ENCODE data around the gene ASCL5.

The ASCL5 gene

GRCh38 chr1:201144701-201145100 is 17.7 kb upstream of the ASCL5 start:
- H4K12ac ChIP-seq (ENCODE audit: low read depth, low read length) = no peak overlapping the region
- H4K91ac ChIP-seq (ENCODE audit: low read depth, low read length) = no peak overlapping the region
- no peak overlapping the region for H3K4ac ChIP-seq (ENCODE audit: low read depth, low read length)
- H3K36me3 ChIP-seq (ENCODE audit: control insufficient read depth in 1 of 2, insufficient read depth in 2 of 2, low read length in 2 of 2) = peaks cover 83 to 92% of the 10 kb centered on the region in 2 experiments
- no peak overlapping the region for H3K4me2 ChIP-seq (ENCODE audit: low read length)
- WGBS (ENCODE audit: extremely low coverage, insufficient coverage, insufficient read length) = no CpG with 5 or more reads among the region's 5 CpGs
- H2BK5ac ChIP-seq (ENCODE audit: low read depth, low read length, poor library complexity) = no peak overlapping the region
- no peak overlapping the region for H3K4me3 ChIP-seq (ENCODE audit: low read depth, low read length)
- no peak overlapping the region for H3K9ac ChIP-seq (ENCODE audit: low read length)
- no peaks in the 10 kb centered on the region for H3K79me2 ChIP-seq (ENCODE audit: control insufficient read depth, insufficient read depth, low read length, poor library complexity)
- H3K4me1 ChIP-seq (ENCODE audit: control insufficient read depth in 1 of 2, insufficient read depth in 2 of 2, low read length in 2 of 2) = no peaks in the 10 kb centered on the region
- H3K18ac ChIP-seq (ENCODE audit: low read length) = no peak overlapping the region
- no peak overlapping the region for H4K8ac ChIP-seq (ENCODE audit: low read depth, low read length)
- H3K14ac ChIP-seq (ENCODE audit: low read length) = no peak overlapping the region
- no peaks in the 10 kb centered on the region for H3K79me1 ChIP-seq (ENCODE audit: low read length)
- DNase-seq = no peak
- H3K9me3 ChIP-seq (ENCODE audit: insufficient read depth, low read depth, low read length) = no peaks in the 10 kb centered on the region
- H3K27me3 ChIP-seq (ENCODE audit: insufficient read depth, low read length) = no peaks in the 10 kb centered on the region
- no peak overlapping the region for H2BK120ac ChIP-seq (ENCODE audit: insufficient read depth, low read length, poor library complexity)
- H3K27ac ChIP-seq (ENCODE audit: low read depth, low read length) = no peak overlapping the region
- no peak overlapping the region for H3K23ac ChIP-seq (ENCODE audit: low read length)
- H2AFZ ChIP-seq (ENCODE audit: insufficient read depth, low read length, poor library complexity) = no peak overlapping the region
- no peak overlapping the region for H2BK12ac ChIP-seq (ENCODE audit: low read length)
- no peak overlapping the region for H2AK5ac ChIP-seq (ENCODE audit: low read length)

GRCh38 chr1:201143726-201144635 is 17.0 kb upstream of the ASCL5 start:
- no peak overlapping the region for H4K91ac ChIP-seq (ENCODE audit: low read depth, low read length)
- no peak overlapping the region for H2AFZ ChIP-seq (ENCODE audit: insufficient read depth, low read length, poor library complexity)
- no peaks in the 10 kb centered on the region for H3K79me2 ChIP-seq (ENCODE audit: control insufficient read depth, insufficient read depth, low read length, poor library complexity)
- H3K27ac ChIP-seq (ENCODE audit: low read depth, low read length) = no peak overlapping the region
- H3K79me1 ChIP-seq (ENCODE audit: low read length) = no peaks in the 10 kb centered on the region
- no peak overlapping the region for H2BK5ac ChIP-seq (ENCODE audit: low read depth, low read length, poor library complexity)
- no peak overlapping the region for H3K4me3 ChIP-seq (ENCODE audit: low read depth, low read length)
- no peak overlapping the region for H4K8ac ChIP-seq (ENCODE audit: low read depth, low read length)
- no CpG with 5 or more reads among the region's 18 CpGs for WGBS (ENCODE audit: extremely low coverage, insufficient coverage, insufficient read length)
- no peak overlapping the region for H3K14ac ChIP-seq (ENCODE audit: low read length)
- H3K9me3 ChIP-seq (ENCODE audit: insufficient read depth, low read depth, low read length) = no peaks in the 10 kb centered on the region
- H3K4me1 ChIP-seq (ENCODE audit: control insufficient read depth in 1 of 2, insufficient read depth in 2 of 2, low read length in 2 of 2) = no peaks in the 10 kb centered on the region
- no peak overlapping the region for H4K12ac ChIP-seq (ENCODE audit: low read depth, low read length)
- no peak overlapping the region for H2BK120ac ChIP-seq (ENCODE audit: insufficient read depth, low read length, poor library complexity)
- H3K36me3 ChIP-seq (ENCODE audit: control insufficient read depth in 1 of 2, insufficient read depth in 2 of 2, low read length in 2 of 2) = peaks cover 87 to 95% of the 10 kb centered on the region in 2 experiments
- no peak for DNase-seq
- no peak overlapping the region for H3K18ac ChIP-seq (ENCODE audit: low read length)
- H2BK12ac ChIP-seq (ENCODE audit: low read length) = no peak overlapping the region
- no peak overlapping the region for H3K4me2 ChIP-seq (ENCODE audit: low read length)
- H3K4ac ChIP-seq (ENCODE audit: low read depth, low read length) = no peak overlapping the region
- H3K23ac ChIP-seq (ENCODE audit: low read length) = no peak overlapping the region
- H3K9ac ChIP-seq (ENCODE audit: low read length) = no peak overlapping the region
- no peak overlapping the region for H2AK5ac ChIP-seq (ENCODE audit: low read length)
- no peaks in the 10 kb centered on the region for H3K27me3 ChIP-seq (ENCODE audit: insufficient read depth, low read length)

- Histone ChIP-seq H3K18ac (ENCODE audit: low read length) (no peak overlapping the region), H2AK5ac (ENCODE audit: low read length) (no peak overlapping the region), H2BK5ac (ENCODE audit: low read depth, low read length, poor library complexity) (no peak overlapping the region), H3K23ac (ENCODE audit: low read length) (no peak overlapping the region), H3K14ac (ENCODE audit: low read length) (no peak overlapping the region), H2BK12ac (ENCODE audit: low read length) (no peak overlapping the region), H3K36me3 (ENCODE audit: control insufficient read depth in 1 of 2, insufficient read depth in 2 of 2, low read length in 2 of 2) (peaks cover 84 to 95% of the 10 kb centered on the region in 2 experiments), H3K27ac (ENCODE audit: low read depth, low read length) (no peak overlapping the region), H4K91ac (ENCODE audit: low read depth, low read length) (no peak overlapping the region), H2AFZ (ENCODE audit: insufficient read depth, low read length, poor library complexity) (no peak overlapping the region), H3K9me3 (ENCODE audit: insufficient read depth, low read depth, low read length) (no peaks in the 10 kb centered on the region), H3K4ac (ENCODE audit: low read depth, low read length) (no peak overlapping the region), H3K27me3 (ENCODE audit: insufficient read depth, low read length) (no peaks in the 10 kb centered on the region), H3K9ac (ENCODE audit: low read length) (no peak overlapping the region), H3K4me1 (ENCODE audit: control insufficient read depth in 1 of 2, insufficient read depth in 2 of 2, low read length in 2 of 2) (no peaks in the 10 kb centered on the region), H3K79me1 (ENCODE audit: low read length) (no peaks in the 10 kb centered on the region), H3K4me3 (ENCODE audit: low read depth, low read length) (no peak overlapping the region), H4K12ac (ENCODE audit: low read depth, low read length) (no peak overlapping the region), H4K8ac (ENCODE audit: low read depth, low read length) (no peak overlapping the region), H3K79me2 (ENCODE audit: control insufficient read depth, insufficient read depth, low read length, poor library complexity) (no peaks in the 10 kb centered on the region), H2BK120ac (ENCODE audit: insufficient read depth, low read length, poor library complexity) (no peak overlapping the region), H3K4me2 (ENCODE audit: low read length) (no peak overlapping the region)
- no CpG with 5 or more reads among the region's 16 CpGs for WGBS (ENCODE audit: extremely low coverage, insufficient coverage, insufficient read length)
- no peak for DNase-seq
These were observed 16.1 kb upstream of the ASCL5 start for GRCh38 chr1:201142849-201143725.

GRCh38 chr1:201142011-201142848 is 15.2 kb upstream of the ASCL5 start:
- no peak overlapping the region for H2AFZ ChIP-seq (ENCODE audit: insufficient read depth, low read length, poor library complexity)
- no peak overlapping the region for H2BK120ac ChIP-seq (ENCODE audit: insufficient read depth, low read length, poor library complexity)
- peaks cover 81 to 92% of the 10 kb centered on the region in 2 experiments for H3K36me3 ChIP-seq (ENCODE audit: control insufficient read depth in 1 of 2, insufficient read depth in 2 of 2, low read length in 2 of 2)
- H3K4ac ChIP-seq (ENCODE audit: low read depth, low read length) = no peak overlapping the region
- no peak overlapping the region for H4K12ac ChIP-seq (ENCODE audit: low read depth, low read length)
- H3K18ac ChIP-seq (ENCODE audit: low read length) = no peak overlapping the region
- H3K79me2 ChIP-seq (ENCODE audit: control insufficient read depth, insufficient read depth, low read length, poor library complexity) = no peaks in the 10 kb centered on the region
- no peaks in the 10 kb centered on the region for H3K79me1 ChIP-seq (ENCODE audit: low read length)
- no peak overlapping the region for H2BK5ac ChIP-seq (ENCODE audit: low read depth, low read length, poor library complexity)
- H3K23ac ChIP-seq (ENCODE audit: low read length) = no peak overlapping the region
- H3K4me1 ChIP-seq (ENCODE audit: control insufficient read depth in 1 of 2, insufficient read depth in 2 of 2, low read length in 2 of 2) = peaks cover 0 to 3% of the 10 kb centered on the region in 2 experiments
- H2BK12ac ChIP-seq (ENCODE audit: low read length) = no peak overlapping the region
- no peak overlapping the region for H3K14ac ChIP-seq (ENCODE audit: low read length)
- peaks cover 2% of the 10 kb centered on the region for H3K9me3 ChIP-seq (ENCODE audit: insufficient read depth, low read depth, low read length)
- H3K9ac ChIP-seq (ENCODE audit: low read length) = no peak overlapping the region
- no peak overlapping the region for H4K91ac ChIP-seq (ENCODE audit: low read depth, low read length)
- no peak overlapping the region for H3K27ac ChIP-seq (ENCODE audit: low read depth, low read length)
- no peak overlapping the region for H3K4me2 ChIP-seq (ENCODE audit: low read length)
- no CpG with 5 or more reads among the region's 16 CpGs for WGBS (ENCODE audit: extremely low coverage, insufficient coverage, insufficient read length)
- H3K4me3 ChIP-seq (ENCODE audit: low read depth, low read length) = no peak overlapping the region
- H4K8ac ChIP-seq (ENCODE audit: low read depth, low read length) = no peak overlapping the region
- no peak overlapping the region for H2AK5ac ChIP-seq (ENCODE audit: low read length)
- no peak for DNase-seq
- H3K27me3 ChIP-seq (ENCODE audit: insufficient read depth, low read length) = no peaks in the 10 kb centered on the region
